Endodermal cell (in vitro differentiated cells): Measurements from ENCODE around the gene ANO9. TPM values are rescaled to one million over a fixed set of nuclear protein-coding genes. Genes with fewer than 3 reads are reported as not detected.

Experiments used
- DNase-seq: peaks from one replicate; pipeline ENCODE4 v3.0.0-alpha.2; 2017
- H3K27ac ChIP-seq: 2 replicates; pipeline ENCODE4 v1.5.1; 2013; ENCODE audit warnings: mild to moderate bottlenecking, low read depth, low read length, moderate library complexity
- H3K27me3 ChIP-seq: 2 replicates; pipeline ENCODE4 v1.6.1; 2013; ENCODE audit warnings: mild to moderate bottlenecking, low read length, moderate library complexity; ENCODE audit not compliant: insufficient read depth, control insufficient read depth, poor library complexity, severe bottlenecking
- H3K36me3 ChIP-seq: 2 replicates; pipeline ENCODE4 v1.7.0; 2013; ENCODE audit warnings: mild to moderate bottlenecking, low read length, moderate library complexity; ENCODE audit not compliant: control insufficient read depth, insufficient read depth
- H3K4me1 ChIP-seq: one replicate; pipeline ENCODE4 v1.7.0; 2013; ENCODE audit warnings: low read length; ENCODE audit not compliant: control insufficient read depth, insufficient read depth
- H3K4me3 ChIP-seq: 2 replicates; pipeline ENCODE4 v1.5.1; 2013; ENCODE audit warnings: mild to moderate bottlenecking, low read length, moderate library complexity
- H3K9ac ChIP-seq: 2 replicates; pipeline ENCODE4 v1.6.1; 2013; ENCODE audit warnings: mild to moderate bottlenecking, low read length, moderate library complexity; ENCODE audit not compliant: poor library complexity, severe bottlenecking; ENCODE audit errors: extremely low read depth
- H3K9me3 ChIP-seq: 2 replicates; pipeline ENCODE4 v1.6.1; 2013; ENCODE audit warnings: mild to moderate bottlenecking, low read length, moderate library complexity; ENCODE audit not compliant: control insufficient read depth
- H3K27ac Mint-ChIP-seq: 2 replicates; pipeline ENCODE4 v1.8.0; 2020; ENCODE audit warnings: mixed read lengths
- H3K27me3 Mint-ChIP-seq: 2 replicates; pipeline ENCODE4 v1.8.0; 2021; ENCODE audit warnings: mild to moderate bottlenecking, mixed read lengths; ENCODE audit not compliant: insufficient read depth
- H3K36me3 Mint-ChIP-seq: 2 replicates; pipeline ENCODE4 v1.8.0; 2020; ENCODE audit warnings: low read depth, mixed read lengths
- H3K4me1 Mint-ChIP-seq: 2 replicates; pipeline ENCODE4 v1.8.0; 2020; ENCODE audit warnings: mixed read lengths
- H3K4me3 Mint-ChIP-seq: 2 replicates; pipeline ENCODE4 v1.8.0; 2020; ENCODE audit warnings: mild to moderate bottlenecking, moderate library complexity, mixed read lengths
- H3K9me3 Mint-ChIP-seq: 2 replicates; pipeline ENCODE4 v1.8.0; 2020; ENCODE audit warnings: mild to moderate bottlenecking, mixed read lengths
- WGBS, 2 experiments: methylation state at CpG; one replicate each; pipeline versions ENCODE4 v1.1.5 to v1.1.7; 2013; ENCODE audit warnings: missing lambda C conversion rate in 2 of 2, mixed read lengths in 1 of 2; ENCODE audit not compliant: insufficient coverage in 1 of 2, insufficient read length in 1 of 2; 5-methylcytosine and 5-hydroxymethylcytosine counted together
- total RNA-seq, 2 donors: library from RNA; stranded (reverse); fragmentation: NEBNext Ultra II Directional in 1 of 2; extraction: Animal tissue kit (Norgen Biotek cat#: 25700) in 1 of 2; gene quantifications; 2 replicates in 1 of 2; 3 replicates in 1 of 2; pipeline ENCODE4 v1.2.1, GENCODE V29; 2021
- TF ChIP-seq, protein P1 (sequence below): fragments of 200-600 bp; sonication (generic); conservative IDR thresholded peaks from 2 replicates; pipeline ENCODE4 v1.5.0; 2021; ENCODE audit warnings: antibody characterized with exemption, mild to moderate bottlenecking

ANO9 gene
- total RNA-seq, 2 donors from 2014 or later: 16.8 to 17.8 TPM

DNA sequence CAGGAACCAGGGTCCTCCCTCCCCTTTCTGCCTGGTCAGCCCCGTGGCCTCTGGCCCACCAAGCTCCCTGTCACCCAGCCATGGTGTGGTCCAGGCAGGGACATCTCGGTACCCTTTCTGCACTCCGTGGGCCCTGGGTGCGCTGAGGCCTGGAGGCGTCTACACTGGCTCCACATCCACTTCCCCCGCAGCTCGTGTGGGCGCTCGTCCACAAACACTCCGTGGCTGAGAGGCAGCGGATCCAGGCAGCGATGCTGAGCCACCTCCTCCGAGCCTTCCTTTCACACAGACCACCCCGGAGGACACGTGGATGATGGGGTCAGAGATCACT lies 49.1 kb upstream of the ANO9 start:
- WGBS, 2 experiments: 88 to 95% methylated on average over 5 to 15 of the region's 15 CpGs
- DNase-seq: no peak
- H3K9me3 Mint-ChIP-seq: no peaks in the 10 kb centered on the region

DNA sequence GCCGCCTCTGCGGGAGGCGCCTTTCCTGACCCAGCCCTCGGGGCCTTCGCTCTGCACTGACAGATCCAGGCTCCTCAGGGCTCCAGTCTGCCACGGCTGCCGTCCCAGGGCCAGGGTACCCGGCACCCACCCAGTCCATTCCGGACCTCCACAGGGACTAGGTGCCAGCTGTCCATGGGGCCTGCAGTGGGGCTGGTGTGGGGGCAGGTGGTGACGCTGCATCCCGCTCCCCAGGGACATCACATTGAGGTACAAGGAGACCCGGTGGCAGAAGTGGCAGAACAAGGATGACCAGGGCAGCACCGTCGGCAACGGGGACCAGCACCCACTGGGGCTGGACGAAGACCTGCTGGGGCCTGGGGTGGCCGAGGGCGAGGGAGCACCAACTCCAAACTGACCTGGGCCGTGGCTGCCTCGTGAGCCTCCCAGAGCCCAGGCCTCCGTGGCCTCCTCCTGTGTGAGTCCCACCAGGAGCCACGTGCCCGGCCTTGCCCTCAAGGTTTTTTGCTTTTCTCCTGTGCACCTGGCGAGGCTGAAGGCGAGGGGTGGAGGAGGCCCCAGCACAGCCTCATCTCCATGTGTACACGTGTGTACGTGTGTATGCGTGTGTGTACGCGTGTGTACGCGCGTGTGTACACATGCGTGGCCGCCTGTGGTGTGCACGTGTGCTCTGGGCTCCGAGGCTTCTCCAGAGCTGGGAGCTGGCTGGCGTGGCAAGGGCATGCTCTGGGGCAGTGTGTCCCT lies 48.5 kb upstream of the ANO9 start:
- Histone ChIP-seq H3K27ac (no peak overlapping the region), H3K9me3 (no peaks in the 10 kb centered on the region), H3K27me3 (no peaks in the 10 kb centered on the region), H3K9ac (no peak overlapping the region), H3K4me1 (no peaks in the 10 kb centered on the region), H3K4me3 (no peak overlapping the region), H3K36me3 (peaks cover 3% of the 10 kb centered on the region)
- Mint-ChIP-seq H3K4me1 (no peaks in the 10 kb centered on the region), H3K27me3 (no peaks in the 10 kb centered on the region), H3K36me3 (peaks cover 14% of the 10 kb centered on the region), H3K9me3 (no peaks in the 10 kb centered on the region), H3K27ac (no peak overlapping the region), H3K4me3 (no peak overlapping the region)
- WGBS, 2 experiments: 92 to 94% methylated on average over 32 to 38 of the region's 38 CpGs
- TF ChIP-seq, protein P1, sequence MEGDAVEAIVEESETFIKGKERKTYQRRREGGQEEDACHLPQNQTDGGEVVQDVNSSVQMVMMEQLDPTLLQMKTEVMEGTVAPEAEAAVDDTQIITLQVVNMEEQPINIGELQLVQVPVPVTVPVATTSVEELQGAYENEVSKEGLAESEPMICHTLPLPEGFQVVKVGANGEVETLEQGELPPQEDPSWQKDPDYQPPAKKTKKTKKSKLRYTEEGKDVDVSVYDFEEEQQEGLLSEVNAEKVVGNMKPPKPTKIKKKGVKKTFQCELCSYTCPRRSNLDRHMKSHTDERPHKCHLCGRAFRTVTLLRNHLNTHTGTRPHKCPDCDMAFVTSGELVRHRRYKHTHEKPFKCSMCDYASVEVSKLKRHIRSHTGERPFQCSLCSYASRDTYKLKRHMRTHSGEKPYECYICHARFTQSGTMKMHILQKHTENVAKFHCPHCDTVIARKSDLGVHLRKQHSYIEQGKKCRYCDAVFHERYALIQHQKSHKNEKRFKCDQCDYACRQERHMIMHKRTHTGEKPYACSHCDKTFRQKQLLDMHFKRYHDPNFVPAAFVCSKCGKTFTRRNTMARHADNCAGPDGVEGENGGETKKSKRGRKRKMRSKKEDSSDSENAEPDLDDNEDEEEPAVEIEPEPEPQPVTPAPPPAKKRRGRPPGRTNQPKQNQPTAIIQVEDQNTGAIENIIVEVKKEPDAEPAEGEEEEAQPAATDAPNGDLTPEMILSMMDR: no peak
- DNase-seq: no peak

More for the DNA sequence above, 49.1 kb upstream of the ANO9 start:
- Histone ChIP-seq H3K9me3 (no peaks in the 10 kb centered on the region), H3K36me3 (peaks cover 8% of the 10 kb centered on the region), H3K4me1 (no peaks in the 10 kb centered on the region), H3K9ac (no peak overlapping the region), H3K4me3 (no peak overlapping the region), H3K27me3 (no peaks in the 10 kb centered on the region), H3K27ac (no peak overlapping the region)
- Mint-ChIP-seq H3K4me1 (no peaks in the 10 kb centered on the region), H3K27ac (no peak overlapping the region), H3K4me3 (no peak overlapping the region), H3K36me3 (peaks cover 17% of the 10 kb centered on the region), H3K27me3 (no peaks in the 10 kb centered on the region)
- TF ChIP-seq, protein P1: no peak

DNA sequence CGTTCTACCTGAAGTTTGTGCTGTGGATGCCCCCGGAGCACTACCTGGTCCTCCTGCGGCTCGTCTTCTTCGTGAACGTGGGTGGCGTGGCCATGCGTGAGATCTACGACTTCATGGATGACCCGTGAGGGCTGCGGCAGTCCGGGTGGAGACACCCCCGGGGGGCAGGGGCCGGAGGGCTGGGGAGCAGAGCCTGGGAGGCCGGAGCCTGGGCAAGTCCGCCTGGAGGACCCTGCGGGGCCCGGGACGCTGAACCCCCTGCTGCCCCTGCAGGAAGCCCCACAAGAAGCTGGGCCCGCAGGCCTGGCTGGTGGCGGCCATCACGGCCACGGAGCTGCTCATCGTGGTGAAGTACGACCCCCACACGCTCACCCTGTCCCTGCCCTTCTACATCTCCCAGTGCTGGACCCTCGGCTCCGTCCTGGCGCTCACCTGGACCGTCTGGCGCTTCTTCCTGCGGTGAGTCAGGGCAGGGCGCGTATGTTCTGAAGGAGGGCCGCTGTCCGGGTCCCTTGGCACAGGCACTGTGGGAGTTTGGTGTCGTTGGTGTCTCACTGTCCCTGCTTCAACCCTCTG lies 47.9 kb upstream of the ANO9 start:
- DNase-seq: no peak
- Mint-ChIP-seq H3K27me3 (no peaks in the 10 kb centered on the region), H3K4me3 (no peak overlapping the region), H3K36me3 (peaks cover 11% of the 10 kb centered on the region), H3K9me3 (no peaks in the 10 kb centered on the region), H3K27ac (no peak overlapping the region), H3K4me1 (no peaks in the 10 kb centered on the region)
- Histone ChIP-seq H3K4me3 (no peak overlapping the region), H3K9me3 (no peaks in the 10 kb centered on the region), H3K27me3 (no peaks in the 10 kb centered on the region), H3K9ac (no peak overlapping the region), H3K36me3 (peaks cover 3% of the 10 kb centered on the region), H3K4me1 (no peaks in the 10 kb centered on the region), H3K27ac (no peak overlapping the region)
- 94 to 95% methylated on average over 19 to 37 of the region's 37 CpGs for WGBS, 2 experiments
- TF ChIP-seq, protein P1: no peak
